ENCODE results near the gene CERS4. TPM values are rescaled to one million over a fixed set of nuclear protein-coding genes. Genes with fewer than 3 reads are reported as not detected.
A peak's percentile ranks its signal among the peaks of the same experiment; 100 is the strongest.
"Not testable (repeated sequence)": the region's sequence is repeated elsewhere in the genome, so short reads cannot be mapped to it uniquely, and the experiment has no call there.

CERS4 gene
- total RNA-seq, 1 experiment from 2014 or later = 66.9 TPM

GRCh38 chr19:8243146-8243545 is 34.0 kb downstream of the CERS4 start:
- intact Hi-C loops (cut with micrococcal nuclease; ENCODE audit: unreplicated experiment) = no loop called here
- no peak overlapping the region for H3K4me3 Mint-ChIP-seq (ENCODE audit: unreplicated experiment)
- H3K27ac Mint-ChIP-seq (ENCODE audit: unreplicated experiment) = no peak overlapping the region
- POLR2A ChIA-PET = no interaction called here
- DNase-seq = no peak
- CTCF ChIA-PET = interaction anchor here (0.5 to 0.7 kb wide), 2 partner anchors 241 to 1785 kb away, joined by 3 to 4 read pairs; no protein-coding TSS in a partner anchor
- Histone ChIP-seq H3K9me3 (peaks cover 13% of the 10 kb centered on the region), H3K4me1 (peaks cover 23% of the 10 kb centered on the region), H3K27me3 (replicated peaks; ENCODE audit: control insufficient read depth, insufficient read depth, low read length) (no peaks in the 10 kb centered on the region), H3K36me3 (ENCODE audit: control insufficient read depth, insufficient read depth, low read length) (peaks cover 4% of the 10 kb centered on the region), H3K4me3 (ENCODE audit: low read depth, low read length) (no peak overlapping the region)
- peaks cover 5% of the 10 kb centered on the region for H3K9me3 Mint-ChIP-seq (ENCODE audit: unreplicated experiment)
- H3K4me1 Mint-ChIP-seq (ENCODE audit: low read depth, unreplicated experiment) = peaks cover 31% of the 10 kb centered on the region
- H3K36me3 Mint-ChIP-seq (ENCODE audit: insufficient read depth, unreplicated experiment) = peaks cover 46% of the 10 kb centered on the region
- TF ChIP-seq CTCF (IDR thresholded peaks at IDR 0.05; ENCODE audit: insufficient read depth in 1 of 2, low read depth in 1 of 2, low read length in 1 of 2, severe bottlenecking in 1 of 2, unreplicated experiment in 1 of 2) = no peak
- no peaks in the 10 kb centered on the region for H3K27me3 Mint-ChIP-seq (ENCODE audit: insufficient read depth, unreplicated experiment)
- BruUV-seq (replicated peaks) = no TSS peak

GRCh38 chr19:8244442-8244841 is 35.3 kb downstream of the CERS4 start:
- ChIA-PET CTCF (no interaction called here), POLR2A (no interaction called here)
- no peak overlapping the region for H3K4me3 ChIP-seq (ENCODE audit: low read depth, low read length)
- no TSS peak for BruUV-seq (replicated peaks)
- Mint-ChIP-seq H3K36me3 (ENCODE audit: insufficient read depth, unreplicated experiment) (peaks cover 44% of the 10 kb centered on the region), H3K9me3 (ENCODE audit: unreplicated experiment) (peaks cover 10% of the 10 kb centered on the region), H3K4me1 (ENCODE audit: low read depth, unreplicated experiment) (peaks cover 31% of the 10 kb centered on the region), H3K4me3 (ENCODE audit: unreplicated experiment) (peak overlapping the region; percentile 23), H3K27ac (ENCODE audit: unreplicated experiment) (peak overlapping the region; percentile 73), H3K27me3 (ENCODE audit: insufficient read depth, unreplicated experiment) (no peaks in the 10 kb centered on the region)
- peaks cover 13% of the 10 kb centered on the region for H3K9me3 ChIP-seq
- peak; percentile 30 to 53 for DNase-seq
- peaks cover 23% of the 10 kb centered on the region for H3K4me1 ChIP-seq
- H3K27me3 ChIP-seq (replicated peaks; ENCODE audit: control insufficient read depth, insufficient read depth, low read length) = no peaks in the 10 kb centered on the region
- intact Hi-C loops (cut with micrococcal nuclease; ENCODE audit: unreplicated experiment) = no loop called here
- TF ChIP-seq CTCF (IDR thresholded peaks at IDR 0.05; ENCODE audit: insufficient read depth in 1 of 2, low read depth in 1 of 2, low read length in 1 of 2, severe bottlenecking in 1 of 2, unreplicated experiment in 1 of 2) = peak in 1 of 2 experiments; percentile 6
- peaks cover 4% of the 10 kb centered on the region for H3K36me3 ChIP-seq (ENCODE audit: control insufficient read depth, insufficient read depth, low read length)

- Mint-ChIP-seq H3K27ac (ENCODE audit: unreplicated experiment) (peak overlapping the region; percentile 79), H3K36me3 (ENCODE audit: insufficient read depth, unreplicated experiment) (peaks cover 37% of the 10 kb centered on the region), H3K9me3 (ENCODE audit: unreplicated experiment) (peaks cover 10% of the 10 kb centered on the region), H3K4me3 (ENCODE audit: unreplicated experiment) (peak overlapping the region; percentile 21), H3K27me3 (ENCODE audit: insufficient read depth, unreplicated experiment) (no peaks in the 10 kb centered on the region), H3K4me1 (ENCODE audit: low read depth, unreplicated experiment) (peaks cover 21% of the 10 kb centered on the region)
- DNase-seq = peak; percentile 43 to 58
- H3K4me3 ChIP-seq (ENCODE audit: low read depth, low read length) = no peak overlapping the region
- H3K27me3 ChIP-seq (replicated peaks; ENCODE audit: control insufficient read depth, insufficient read depth, low read length) = no peaks in the 10 kb centered on the region
- CTCF ChIA-PET = no interaction called here
- POLR2A ChIA-PET = interaction anchor here (0.5 kb wide), 1 partner anchor 15 kb away, joined by 3 read pairs; no protein-coding TSS in a partner anchor
- peaks cover 13% of the 10 kb centered on the region for H3K9me3 ChIP-seq
- H3K36me3 ChIP-seq (ENCODE audit: control insufficient read depth, insufficient read depth, low read length) = peaks cover 4% of the 10 kb centered on the region
- no peak for TF ChIP-seq CTCF (IDR thresholded peaks at IDR 0.05; ENCODE audit: insufficient read depth in 1 of 2, low read depth in 1 of 2, low read length in 1 of 2, severe bottlenecking in 1 of 2, unreplicated experiment in 1 of 2)
- no TSS peak for BruUV-seq (replicated peaks)
- peaks cover 23% of the 10 kb centered on the region for H3K4me1 ChIP-seq
- intact Hi-C loops (cut with micrococcal nuclease; ENCODE audit: unreplicated experiment) = loop anchor here (5.0 kb wide), 1 partner anchor 39 kb away; the partner anchor contains the start of gene CERS4
Measured at GRCh38 chr19:8245869-8246835, 37.0 kb downstream of the CERS4 start.

GRCh38 chr19:8247129-8247890 is 38.1 kb downstream of the CERS4 start:
- H3K4me3 Mint-ChIP-seq (ENCODE audit: unreplicated experiment); BruUV-seq (replicated peaks); POLR2A ChIA-PET; H3K27me3 ChIP-seq (replicated peaks; ENCODE audit: control insufficient read depth, insufficient read depth, low read length); H3K9me3 ChIP-seq; DNase-seq; H3K36me3 ChIP-seq (ENCODE audit: control insufficient read depth, insufficient read depth, low read length); H3K4me3 ChIP-seq (ENCODE audit: low read depth, low read length); H3K27me3 Mint-ChIP-seq (ENCODE audit: insufficient read depth, unreplicated experiment); H3K27ac Mint-ChIP-seq (ENCODE audit: unreplicated experiment): not testable (repeated sequence)
- Mint-ChIP-seq H3K4me1 (ENCODE audit: low read depth, unreplicated experiment) (peaks cover 21% of the 10 kb centered on the region), H3K9me3 (ENCODE audit: unreplicated experiment) (peaks cover 10% of the 10 kb centered on the region), H3K36me3 (ENCODE audit: insufficient read depth, unreplicated experiment) (peaks cover 28% of the 10 kb centered on the region)
- intact Hi-C loops (cut with micrococcal nuclease; ENCODE audit: unreplicated experiment) = loop anchor here (5.0 kb wide), 1 partner anchor 40 kb away; the partner anchor contains the start of gene CERS4
- peaks cover 23% of the 10 kb centered on the region for H3K4me1 ChIP-seq
- CTCF ChIA-PET = interaction anchor here (0.8 kb wide), 1 partner anchor 335 kb away, joined by 4 read pairs; no protein-coding TSS in a partner anchor

All from Caco-2 (cell line).